OCI-M1 (cell line): ENCODE results near the gene RUFY4.
"Not testable (repeated sequence)": the region's sequence is repeated elsewhere in the genome, so short reads cannot be mapped to it uniquely, and the experiment has no call there.

ENCODE experiments used
- DNase-seq: peaks from one replicate; lab custom pipeline; 2025; lab: John Stamatoyannopoulos, UW

RUFY4 gene

DNA sequence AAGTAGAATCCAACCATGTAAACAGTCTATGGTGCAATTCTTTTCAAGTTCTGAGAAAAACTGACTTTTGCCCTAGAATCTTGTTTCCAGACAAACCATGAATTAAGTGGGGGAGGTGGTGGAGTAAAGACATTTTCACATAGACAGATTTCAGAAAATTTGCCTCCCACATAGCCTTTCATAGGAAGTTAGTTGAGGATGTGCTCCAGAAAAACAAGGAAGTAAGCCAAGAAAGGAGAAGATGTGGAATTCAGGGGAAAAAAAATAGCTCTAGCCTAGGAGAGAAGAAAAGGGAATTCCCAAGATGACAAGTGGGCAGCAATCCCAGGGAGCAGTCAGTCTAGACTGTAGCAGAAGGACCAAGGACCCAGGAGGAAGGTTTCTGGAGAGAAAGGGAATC is 17.4 kb downstream of the RUFY4 start:
- DNase-seq: no peak

DNA sequence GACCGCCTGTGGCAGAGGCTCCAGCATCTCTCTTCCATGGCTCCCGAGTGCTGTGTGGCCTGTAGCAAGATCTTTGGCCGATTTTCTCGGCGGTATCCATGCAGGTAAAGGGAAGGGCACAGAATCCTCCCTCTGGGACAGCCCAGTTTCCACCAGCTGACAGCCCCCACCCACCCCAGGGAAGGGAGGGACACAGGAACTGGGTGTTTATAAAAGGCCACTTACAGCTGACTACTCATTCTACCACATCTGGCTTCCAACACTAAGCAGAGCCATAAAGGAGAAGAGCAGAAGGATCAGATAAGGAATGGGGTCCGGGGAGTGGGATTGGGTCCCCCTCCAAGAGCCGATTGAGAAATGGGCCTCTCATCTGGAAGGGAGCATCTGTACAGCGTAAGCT is 20.2 kb downstream of the RUFY4 start:
- no peak for DNase-seq

DNA sequence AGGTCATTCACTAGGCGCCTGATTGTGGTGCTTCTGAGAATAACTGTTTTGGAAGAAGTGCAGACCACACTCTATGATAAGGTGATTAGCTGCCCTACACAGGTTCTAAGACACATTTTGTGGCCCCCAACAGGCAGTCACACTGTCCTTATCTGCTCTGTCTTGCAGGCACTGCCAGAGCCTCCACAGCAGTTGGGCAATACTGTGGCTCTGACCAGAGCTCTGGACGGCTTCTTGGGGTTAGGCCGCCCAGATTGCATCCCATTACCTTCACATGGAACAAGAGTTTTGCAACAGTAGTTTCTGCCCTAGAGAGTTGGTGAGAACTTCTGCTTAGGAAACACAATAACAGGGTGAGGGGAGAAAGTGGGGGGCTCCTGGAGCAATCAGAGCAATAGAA is 22.7 kb downstream of the RUFY4 start:
- DNase-seq: peak; percentile 96

DNA sequence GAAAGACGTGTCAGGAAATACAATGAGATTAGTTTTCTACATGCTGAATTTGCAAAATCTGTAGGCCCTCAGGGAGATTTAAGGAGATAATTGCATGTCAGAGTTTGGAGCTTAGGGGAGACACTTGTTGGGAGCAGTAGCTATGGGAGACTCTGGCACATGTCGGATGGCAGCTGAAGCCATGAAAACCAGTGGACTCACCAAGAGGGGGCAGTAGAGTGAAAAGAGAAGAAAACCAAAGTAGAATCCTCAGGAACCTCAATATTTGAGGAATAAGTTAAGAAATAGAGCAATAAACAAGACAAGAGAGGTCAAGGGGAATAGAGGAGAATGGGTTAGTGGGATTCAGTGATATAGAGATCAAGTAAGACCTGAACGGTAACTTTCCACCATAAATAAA is 24.8 kb downstream of the RUFY4 start:
- peak; percentile 31 for DNase-seq

- peak; percentile 85 for DNase-seq
Observed at GRCh38 chr2:218095853-218096252, 26.8 kb downstream of the RUFY4 start.

GRCh38 chr2:218097975-218098374 is 28.9 kb downstream of the RUFY4 start:
- DNase-seq: peak; percentile 21

DNA sequence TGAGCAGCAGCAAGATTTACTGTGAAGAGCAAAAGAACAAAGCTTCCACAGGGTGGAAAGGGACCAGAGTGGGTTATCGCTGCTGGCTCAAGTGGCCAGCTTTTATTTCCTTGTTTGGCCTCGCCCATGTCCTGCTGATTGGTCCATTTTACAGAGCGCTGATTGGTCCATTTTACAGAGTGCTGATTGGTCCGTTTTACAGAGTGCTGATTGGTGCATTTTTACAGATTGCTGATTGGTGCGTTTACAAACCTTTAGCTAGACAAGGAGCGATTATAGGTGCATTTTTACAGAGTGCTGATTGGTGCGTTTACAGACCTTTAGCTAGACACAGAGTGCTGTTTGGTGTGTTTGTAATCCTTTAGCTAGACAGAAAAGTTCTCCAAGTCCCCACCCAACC is 39.8 kb downstream of the RUFY4 start:
- DNase-seq: not testable (repeated sequence)

DNA sequence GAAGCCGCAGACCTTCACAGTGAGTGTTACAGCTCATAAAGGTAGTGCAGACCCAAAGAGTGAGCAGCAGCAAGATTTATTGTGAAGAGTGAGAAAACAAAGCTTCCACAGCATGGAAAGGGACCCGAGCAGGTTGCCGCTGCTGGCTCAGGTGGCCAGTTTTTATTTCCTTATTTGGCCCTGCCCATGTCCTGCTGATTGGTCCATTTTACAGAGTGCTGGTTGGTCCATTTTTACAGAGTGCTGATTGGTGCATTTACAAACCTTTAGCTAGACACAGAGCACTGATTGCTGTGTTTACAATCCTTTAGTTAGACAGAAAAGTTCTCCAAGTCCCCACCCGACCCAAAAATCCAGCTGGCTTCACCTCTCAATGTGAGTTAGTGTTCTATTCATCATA is 52.7 kb downstream of the RUFY4 start:
- not testable (repeated sequence) for DNase-seq

- not testable (repeated sequence) for DNase-seq
Observed at GRCh38 chr2:218122286-218122685, 53.2 kb downstream of the RUFY4 start.

- no peak for DNase-seq
Observed at GRCh38 chr2:218123986-218124385, 54.9 kb downstream of the RUFY4 start.

GRCh38 chr2:218125095-218125494 is 56.0 kb downstream of the RUFY4 start:
- no peak for DNase-seq

DNA sequence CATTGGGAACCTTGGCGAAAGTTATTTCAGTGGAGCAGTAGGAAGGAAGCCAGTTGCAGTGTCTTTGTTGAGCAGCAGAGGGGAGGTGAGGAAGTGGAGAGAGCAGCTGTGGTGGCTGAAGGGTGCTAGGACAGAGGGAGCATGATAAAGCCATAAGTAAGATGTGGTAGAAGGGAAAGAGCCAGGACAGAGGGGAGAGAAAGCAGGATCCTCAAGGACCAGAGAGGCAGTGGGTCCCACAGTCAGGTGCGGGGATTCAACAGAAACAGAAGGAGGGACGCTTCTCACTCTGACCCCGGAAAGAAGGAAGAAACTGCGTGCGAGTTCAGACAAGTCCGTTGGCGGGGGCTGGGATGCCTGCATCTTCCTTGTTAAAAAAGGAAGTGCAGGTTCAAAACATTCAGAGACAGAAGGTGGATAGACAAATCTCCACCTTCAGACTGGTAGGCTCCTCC is 56.6 kb downstream of the RUFY4 start, which contains the start of gene CXCR2:
Gene CXCR2, plus strand, starts transcription at position 403 of the 455 bp plus-strand sequence. CDS start 8,774 bp downstream, outside the sequence.
- DNase-seq: peak; percentile 63

DNA sequence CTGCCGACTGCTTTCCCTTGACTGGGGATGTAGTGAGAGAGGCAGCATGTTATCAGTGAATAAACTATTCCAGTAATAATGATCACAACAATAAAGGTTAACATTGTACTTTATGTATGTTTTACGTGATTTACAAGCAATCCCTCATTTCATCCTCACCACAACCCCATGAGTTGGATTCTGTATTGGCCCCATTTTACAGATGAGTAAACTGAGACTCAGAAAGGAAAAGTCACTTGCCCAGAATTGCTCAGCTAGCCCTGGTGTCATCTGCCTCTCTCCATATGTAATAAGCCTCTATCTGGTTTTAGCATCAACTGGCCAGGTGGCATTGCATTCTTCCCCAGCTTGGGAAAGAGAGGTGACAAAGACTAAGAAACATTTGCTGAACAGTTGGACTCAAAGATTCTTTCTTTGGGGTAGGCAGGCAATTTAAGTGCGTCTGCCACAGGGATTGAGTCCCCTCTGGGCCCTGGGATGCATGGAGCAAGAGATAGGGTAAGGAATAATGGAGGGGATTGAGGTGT is 58.9 kb downstream of the RUFY4 start:
- DNase-seq: no peak

- DNase-seq: peak; percentile 29
Observed at GRCh38 chr2:218128781-218129457, 59.9 kb downstream of the RUFY4 start.

DNA sequence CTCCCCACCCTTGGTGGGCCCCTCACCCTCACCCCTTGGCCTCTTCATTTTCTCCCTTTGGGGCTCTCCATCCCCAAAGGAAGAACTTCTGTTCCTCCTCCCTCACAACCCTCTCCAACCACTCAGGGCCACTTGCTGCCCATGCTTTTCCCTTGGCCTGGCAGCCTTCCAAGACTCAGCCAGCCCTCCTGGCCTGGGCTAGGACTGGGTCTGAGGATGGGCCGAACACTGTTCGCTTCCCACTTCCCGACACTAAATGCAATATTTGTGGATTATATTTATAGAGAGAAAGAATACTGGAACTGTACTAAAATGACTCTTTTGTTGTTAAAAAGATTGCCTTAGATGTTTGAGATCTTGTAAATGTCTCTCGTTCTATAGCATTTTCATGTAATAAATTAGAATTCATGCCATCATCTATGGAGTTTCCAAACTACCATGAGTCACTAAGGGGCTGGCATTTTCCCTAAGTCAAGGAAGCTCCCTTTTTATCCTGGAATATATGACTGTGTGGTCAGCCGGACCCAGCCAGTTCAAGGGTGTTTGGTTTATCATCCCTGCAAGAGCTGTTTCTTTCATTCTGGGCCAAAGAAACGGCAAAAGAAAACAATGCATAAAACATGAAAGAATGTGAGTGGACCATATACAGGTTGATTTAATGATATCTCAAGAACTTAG is 60.5 kb downstream of the RUFY4 start:
- no peak for DNase-seq

DNA sequence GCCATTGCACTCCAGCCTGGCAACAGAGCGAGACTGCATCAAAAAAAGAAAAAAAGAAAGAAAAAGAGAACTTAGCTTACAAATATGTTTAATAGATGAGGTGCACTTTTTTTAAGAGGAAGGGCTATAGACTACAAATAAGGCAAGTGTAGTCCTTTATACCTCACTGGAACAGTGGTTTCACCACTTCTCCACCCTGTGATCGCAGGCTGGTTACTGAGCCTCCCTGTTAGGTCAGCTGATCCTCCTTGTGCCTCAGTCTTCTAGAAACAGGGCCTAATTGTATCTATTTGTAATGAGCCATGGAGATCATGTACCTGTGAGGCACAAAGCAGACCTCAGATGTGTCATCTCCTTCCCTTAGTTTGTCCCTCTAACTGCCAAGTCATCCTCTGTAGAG is 61.3 kb downstream of the RUFY4 start:
- DNase-seq: no peak

GRCh38 chr2:218130822-218131221 is 61.8 kb downstream of the RUFY4 start:
- DNase-seq: no peak

DNA sequence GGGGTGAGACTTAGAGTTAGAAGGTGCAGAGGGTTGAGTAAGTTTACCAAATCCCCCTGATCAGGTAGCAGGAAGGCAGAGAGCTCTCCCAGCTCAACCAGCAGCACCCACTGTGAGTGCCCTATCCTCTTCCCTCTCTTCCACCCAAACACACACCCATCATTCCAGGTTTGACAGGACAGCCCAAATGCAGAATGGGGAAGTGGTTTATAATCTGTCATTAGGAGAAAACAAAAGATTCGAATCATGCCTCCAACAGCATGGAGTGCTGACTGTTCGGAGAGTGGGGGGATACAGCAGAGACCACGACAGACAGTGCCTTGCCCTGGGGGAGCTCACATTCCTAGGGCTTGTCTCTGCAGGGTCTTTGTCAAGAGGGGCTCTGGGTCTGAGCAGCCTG is 68.5 kb downstream of the RUFY4 start:
- no peak for DNase-seq

DNA sequence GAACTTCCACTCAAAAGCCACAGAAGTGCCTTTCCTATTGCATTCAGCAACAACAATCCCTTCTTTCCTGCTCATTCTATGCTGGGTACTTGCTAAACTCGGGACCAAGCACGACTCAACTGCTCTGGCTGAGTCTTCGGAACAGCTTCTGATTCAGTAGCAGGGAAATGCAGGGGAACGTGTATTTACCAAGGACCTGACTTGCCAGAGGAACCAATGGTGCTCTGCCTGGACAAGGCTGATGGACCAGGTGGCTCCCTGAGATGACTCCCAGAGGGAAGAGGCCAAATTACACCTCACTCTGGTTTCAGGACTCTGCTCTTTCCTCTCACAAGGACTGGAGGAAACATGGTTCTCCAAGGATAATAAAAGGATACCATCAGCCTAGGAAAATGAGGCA is 69.0 kb downstream of the RUFY4 start:
- no peak for DNase-seq
